GM21528 (cell line): ENCODE data around the gene SUGCT.
"Not testable (repeated sequence)": the region's sequence is repeated elsewhere in the genome, so short reads cannot be mapped to it uniquely, and the experiment has no call there.

ENCODE experiments used
- ATAC-seq: cut with Tn5 transposase; IDR thresholded peaks from one replicate; pipeline ENCODE4 v1.9.1; 2021; ENCODE audit warnings: mild to moderate bottlenecking, moderate library complexity; ENCODE audit not compliant: unreplicated experiment, low FRiP score

The SUGCT gene

GRCh38 chr7:40194745-40195144 is 59.9 kb downstream of the SUGCT start:
- no peak for ATAC-seq

DNA sequence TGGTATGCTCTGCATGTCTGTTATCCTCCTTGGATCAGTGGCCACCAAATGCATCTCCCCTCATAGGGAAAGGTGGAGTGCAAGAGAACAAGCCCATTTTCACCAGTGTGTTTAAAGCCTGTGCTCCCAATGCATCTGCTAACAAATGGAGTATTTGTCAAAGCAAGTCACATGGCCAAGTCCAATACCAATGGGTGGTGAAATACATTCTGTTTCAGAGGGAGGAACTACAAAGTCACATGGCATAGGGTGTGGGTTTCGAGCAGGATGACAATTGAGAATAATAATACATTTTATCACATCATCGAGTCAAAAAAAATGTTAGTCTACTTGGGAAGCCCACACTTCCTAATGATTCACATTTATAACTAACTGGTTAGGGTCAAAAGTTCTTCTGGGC is 62.7 kb downstream of the SUGCT start:
- ATAC-seq, result no peak

GRCh38 chr7:40199076-40199802 is 64.4 kb downstream of the SUGCT start:
- no peak for ATAC-seq

GRCh38 chr7:40200791-40201190 is 66.0 kb downstream of the SUGCT start:
- ATAC-seq, result no peak

DNA sequence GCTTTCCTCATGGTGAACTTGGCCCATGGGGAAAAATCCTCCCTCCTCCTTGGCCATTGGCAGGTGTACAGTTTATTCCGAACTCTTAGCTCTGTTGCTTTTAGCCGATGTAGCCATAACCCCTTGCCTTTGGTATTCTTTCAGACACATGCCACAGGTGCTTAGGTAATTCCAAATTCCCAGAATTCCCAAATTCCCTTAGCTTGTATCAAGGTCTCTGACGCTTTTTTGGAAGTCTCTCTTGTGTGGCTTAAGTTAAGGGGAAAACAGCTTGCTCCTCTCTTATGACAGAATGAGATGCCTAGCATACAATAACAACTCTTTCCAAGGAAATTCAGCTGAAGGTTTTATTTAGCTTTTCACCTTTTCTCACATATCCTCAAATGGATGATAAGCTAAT is 68.0 kb downstream of the SUGCT start:
- no peak for ATAC-seq

- no peak for ATAC-seq
Observed at GRCh38 chr7:40204581-40204980, 69.8 kb downstream of the SUGCT start.

DNA sequence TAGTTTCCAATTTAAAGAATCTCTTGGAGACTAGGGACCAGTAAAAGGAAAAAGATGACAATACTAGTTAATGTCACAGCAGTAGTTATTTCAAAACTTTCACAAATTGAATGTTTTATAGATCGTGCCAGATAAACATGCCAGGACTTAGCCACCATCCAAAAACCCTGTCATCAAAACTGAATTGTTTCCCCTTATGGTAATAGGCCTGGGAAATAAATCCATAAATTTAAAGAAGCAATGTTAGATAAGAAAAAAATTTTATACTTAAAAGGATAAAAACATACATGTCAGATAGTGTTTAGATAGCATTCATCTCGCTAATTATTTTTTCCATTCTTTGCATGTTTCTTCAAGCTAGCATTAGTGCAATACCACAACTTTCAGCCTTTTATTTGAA is 71.2 kb downstream of the SUGCT start:
- ATAC-seq, result no peak

DNA sequence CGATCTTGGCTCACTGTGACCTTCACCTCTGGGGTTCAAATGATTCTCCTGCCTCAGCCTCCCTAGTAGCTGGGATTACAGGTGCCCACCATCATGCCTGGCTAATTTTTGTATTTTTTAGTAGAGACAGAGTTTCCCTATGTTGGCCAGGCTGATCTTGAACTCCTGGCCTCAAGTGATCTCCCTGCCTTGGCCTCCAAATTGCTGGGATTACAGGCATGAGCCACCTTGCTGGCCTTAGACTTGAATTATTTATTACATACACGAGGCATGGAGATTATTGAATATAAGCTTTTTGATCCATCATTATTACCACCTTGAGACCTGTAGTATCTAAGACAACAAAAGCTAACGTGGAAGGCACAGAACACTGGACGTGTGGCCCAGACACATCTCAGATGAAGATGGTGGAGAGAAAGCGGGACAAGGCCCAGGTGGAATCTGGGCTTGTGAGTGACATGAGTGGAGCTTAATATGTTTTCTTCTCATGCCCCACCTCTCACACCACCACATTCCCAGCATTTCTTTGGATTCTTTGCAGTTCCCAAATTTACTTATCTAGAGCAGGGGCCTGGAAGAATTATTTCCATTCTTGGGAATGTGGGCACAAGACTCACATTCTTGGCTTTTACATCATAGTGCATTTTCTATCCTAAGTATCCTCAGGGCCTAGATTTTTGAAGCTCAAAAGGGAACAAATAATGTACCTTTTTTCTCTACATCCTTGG is 76.6 kb downstream of the SUGCT start:
- no peak for ATAC-seq

DNA sequence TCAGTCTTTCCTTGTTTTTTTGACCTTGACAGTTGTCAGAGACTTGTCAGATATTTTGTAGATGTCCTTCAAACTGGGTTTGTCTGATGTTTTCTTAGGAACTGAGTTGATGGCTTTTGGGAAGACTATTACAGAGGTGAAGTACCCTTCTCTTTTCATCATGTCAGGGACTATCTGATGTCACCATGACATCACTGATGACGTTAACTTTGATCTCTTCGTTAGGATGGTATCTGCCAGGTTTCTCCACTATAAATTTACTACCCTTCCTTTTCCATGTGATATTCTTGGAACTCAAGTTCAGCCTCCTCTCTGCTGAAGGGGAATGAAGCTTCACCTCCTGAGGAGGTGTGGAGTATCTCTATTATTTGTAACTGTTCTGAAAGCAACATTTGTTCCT is 78.5 kb downstream of the SUGCT start:
- no peak for ATAC-seq

GRCh38 chr7:40213856-40214255 is 79.1 kb downstream of the SUGCT start:
- no peak for ATAC-seq

DNA sequence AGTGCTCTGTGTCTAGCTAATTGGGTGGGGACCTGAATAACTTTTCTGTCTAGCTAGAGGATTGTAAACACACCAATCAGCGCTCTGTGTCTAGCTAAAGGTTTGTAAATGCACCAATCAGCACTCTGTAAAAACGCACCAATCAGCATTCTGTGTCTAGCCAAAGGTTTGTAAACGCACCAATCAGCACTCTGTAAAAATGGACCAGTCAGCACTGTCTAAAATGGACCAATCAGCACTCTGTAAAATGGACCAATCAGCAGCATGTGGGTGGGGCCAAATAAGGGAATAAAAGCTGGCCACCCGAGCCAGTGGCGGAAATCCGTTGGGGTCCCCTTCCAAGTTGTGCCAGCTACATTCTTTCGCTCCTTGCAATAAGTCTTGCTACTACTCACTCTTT is 83.8 kb downstream of the SUGCT start:
- not testable (repeated sequence) for ATAC-seq

DNA sequence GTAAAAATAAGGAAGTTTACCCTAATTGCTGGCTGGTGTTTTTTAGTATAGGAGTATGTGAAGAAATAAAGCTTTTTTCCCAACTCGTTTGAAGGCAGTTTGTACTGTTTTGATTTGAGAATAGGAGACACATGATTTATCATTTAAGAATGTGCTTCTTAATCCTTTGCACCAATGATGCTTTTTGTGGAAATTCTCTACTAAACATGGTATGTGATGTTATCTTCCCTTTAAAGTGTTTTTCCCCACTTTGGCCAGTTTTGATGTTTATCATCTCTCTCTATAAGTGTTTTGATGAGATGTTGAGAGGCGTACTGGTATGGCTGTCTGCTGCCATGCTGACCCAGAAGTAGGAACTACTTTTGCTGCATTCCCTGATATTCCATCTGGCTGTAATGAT is 85.1 kb downstream of the SUGCT start:
- no peak for ATAC-seq

DNA sequence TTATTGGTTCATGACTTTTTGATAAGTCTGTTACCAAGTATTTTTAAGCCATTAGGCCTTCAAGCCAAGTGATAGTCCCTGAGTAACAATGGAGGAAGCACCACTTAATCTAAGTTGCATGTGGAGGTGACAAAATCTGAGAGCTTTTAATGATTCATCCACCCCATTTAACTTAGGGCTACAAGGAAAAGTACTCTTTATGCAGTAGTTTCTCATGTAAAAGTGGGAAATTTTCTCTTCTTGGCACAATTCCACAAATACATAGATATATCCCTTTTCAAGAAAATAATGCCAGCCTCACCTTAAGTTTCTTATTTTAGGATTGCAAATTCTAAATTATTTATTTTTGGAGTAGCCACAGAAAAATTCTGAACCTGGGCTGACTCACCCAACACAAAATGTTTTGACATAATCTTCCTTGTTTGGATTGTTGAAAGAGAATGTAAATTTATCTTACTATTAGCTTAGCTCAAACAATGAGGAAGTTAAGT is 85.7 kb downstream of the SUGCT start:
- ATAC-seq, result no peak

DNA sequence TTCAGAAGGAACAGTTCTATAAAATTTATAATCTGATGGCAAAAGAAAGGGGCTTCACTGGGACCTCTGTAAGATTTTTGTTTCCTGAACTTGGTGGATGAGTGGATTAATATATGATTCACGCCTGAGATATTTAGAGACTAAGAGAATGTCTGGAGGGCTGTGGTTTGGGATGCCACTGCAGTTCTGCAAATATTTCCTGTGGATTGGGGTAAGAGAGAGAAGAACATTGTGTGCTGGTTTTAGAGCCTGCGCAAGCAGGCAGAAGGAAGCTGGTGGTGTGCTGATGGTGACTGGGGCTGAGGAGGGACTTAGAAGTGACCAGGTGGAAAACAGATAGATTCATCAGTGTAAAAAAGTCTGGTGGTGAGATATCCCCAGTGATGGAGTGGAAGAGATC is 87.0 kb downstream of the SUGCT start:
- ATAC-seq, result no peak

- no peak for ATAC-seq
Observed at GRCh38 chr7:40223451-40224127, 88.8 kb downstream of the SUGCT start.

DNA sequence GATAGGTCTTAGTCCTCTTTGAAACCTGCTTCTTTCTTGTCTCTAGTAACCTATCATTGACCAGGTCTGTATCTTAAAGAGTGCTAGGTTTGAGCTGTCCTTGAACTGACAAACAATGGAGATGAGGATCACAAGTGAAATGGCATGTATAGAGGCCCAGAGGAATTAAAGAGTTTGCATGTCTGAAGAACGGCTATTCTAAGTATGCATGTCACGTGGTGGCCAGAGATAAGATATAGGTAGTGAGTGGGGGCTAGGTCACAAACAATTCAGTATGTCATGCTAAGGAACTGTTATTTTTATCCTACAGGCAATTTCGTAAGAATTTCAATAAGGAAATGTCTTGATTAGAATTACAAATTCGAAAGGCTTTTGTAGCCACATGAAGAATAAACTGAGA is 95.3 kb downstream of the SUGCT start:
- no peak for ATAC-seq

DNA sequence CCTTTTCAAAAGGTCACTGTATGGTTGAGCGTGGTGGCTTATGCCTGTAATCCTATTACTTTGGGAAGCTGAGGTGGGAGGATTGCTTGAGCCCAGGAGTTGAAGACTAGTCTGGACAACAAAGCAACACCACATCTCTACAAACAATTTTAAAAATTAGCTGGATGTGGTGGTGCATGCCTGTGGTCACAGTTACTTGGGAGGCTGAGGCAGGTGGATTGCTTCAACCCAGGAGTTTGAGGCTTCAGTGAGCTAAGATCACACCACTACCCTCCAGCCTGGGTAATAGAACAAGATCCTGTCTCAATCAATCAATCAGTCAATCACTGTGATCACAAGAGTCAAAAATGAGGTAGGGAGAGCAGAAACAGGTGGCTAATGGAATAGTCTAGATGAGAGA is 97.0 kb downstream of the SUGCT start:
- no peak for ATAC-seq

DNA sequence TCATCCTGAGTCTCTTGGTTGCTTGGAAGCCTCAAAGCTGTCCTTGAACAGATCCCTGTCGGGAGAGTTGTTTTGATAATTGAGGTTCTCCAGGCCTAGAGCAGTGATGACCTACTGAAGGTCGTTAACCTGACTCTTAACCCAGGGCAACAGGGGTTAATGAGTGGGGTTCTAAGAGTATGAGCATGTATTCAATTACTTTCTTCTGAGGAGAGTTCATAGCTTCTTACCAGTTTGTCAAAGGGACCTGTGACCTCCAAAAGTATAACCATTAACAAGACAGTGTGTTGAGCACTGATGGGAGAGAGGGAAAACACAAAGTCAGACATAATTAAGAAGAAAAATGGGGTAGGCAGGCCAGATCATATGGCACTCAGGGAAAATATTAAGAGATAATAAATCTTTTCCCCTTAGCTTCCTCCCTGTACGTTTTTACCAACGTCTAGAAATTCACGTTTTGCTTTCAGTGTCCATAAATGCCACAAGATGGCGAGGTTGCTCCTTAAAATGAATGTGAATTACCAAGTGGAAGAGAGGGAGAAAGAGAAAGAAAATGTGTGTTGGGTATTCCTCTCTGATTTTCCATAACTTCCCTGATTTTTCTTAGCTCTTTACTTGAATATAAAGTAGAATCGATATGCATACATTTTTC is 97.6 kb downstream of the SUGCT start:
- ATAC-seq, result no peak

DNA sequence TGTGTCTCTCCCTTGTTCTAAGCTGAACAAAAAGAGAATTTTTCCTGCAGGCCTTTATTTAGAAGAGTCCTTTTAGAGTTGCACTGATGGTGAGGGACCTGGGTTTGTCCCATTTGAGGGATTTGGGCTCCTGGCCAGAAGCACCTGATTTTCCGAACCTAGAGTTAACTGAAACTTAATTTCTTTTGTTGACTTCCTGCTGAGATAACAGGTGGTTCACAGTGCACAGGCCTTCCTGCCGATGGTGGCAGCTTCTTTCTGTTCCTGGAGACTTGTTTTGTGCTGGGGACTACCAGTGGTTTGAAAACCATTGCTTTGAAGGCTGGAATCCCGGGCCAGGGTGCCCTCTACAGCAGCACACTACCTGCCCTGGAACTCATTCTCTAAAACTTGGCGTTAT is 99.2 kb downstream of the SUGCT start:
- ATAC-seq, result no peak

DNA sequence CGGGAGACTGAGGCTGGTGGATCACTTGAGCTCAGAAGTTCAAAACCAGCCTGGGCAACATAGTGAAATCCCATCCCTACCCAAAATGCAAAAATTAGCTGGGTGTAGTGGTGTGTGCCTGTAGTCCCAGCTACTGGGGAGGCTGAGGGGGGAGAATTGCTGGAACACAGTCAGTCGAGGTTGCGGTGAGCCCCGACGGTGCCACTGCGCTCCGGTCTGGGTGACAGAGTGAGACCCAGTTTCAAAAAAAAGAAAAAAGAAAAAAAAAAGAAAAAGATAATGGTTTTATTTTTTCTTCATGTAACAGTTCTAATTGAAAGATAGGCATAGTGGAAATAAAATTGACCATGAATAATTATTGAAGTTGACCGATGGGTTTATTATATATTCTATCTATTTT is 99.9 kb downstream of the SUGCT start:
- no peak for ATAC-seq

DNA sequence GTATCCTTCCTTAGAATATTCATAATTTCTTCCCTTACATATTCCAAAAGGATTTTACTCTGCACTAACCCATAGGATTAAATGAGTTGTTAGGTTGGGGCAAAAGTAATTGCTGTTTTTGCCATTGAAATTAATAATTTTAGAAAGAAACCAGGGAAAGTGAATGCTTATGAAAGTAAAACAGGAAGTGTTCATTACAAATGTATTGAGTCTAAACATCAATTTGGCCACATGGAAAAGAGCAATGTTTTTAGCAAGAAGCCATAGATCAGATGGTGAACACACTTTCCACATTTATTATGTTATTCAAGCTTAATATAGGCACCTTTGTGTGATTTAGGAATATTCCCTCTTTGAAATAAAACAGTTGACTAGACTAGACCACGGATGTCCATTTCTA is 102.9 kb downstream of the SUGCT start:
- no peak for ATAC-seq
